Measurements from ENCODE around the gene TST.

TST gene

DNA sequence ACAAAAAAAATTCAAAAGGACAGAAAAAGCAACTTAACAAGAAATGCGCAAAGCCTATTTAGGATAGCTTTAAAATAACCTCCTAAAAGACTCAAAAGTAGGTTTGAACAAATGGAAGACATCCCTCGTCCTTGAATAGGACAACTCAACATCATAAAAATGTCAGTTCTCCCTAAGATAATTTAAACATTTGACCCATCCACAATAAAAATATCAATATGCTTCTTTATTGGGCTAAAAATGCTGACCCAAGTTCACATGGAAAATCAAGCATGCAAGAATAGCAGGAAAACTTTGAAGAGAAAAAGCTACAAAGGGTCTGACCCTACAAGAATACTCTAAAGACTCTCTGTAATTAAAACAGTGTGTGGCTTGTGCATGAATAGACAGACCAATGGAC, 20.2 kb upstream of the TST start:
- no peak overlapping the region for H3K4me3 ChIP-seq (ENCODE audit: low read depth, low read length)
- no peak for DNase-seq (ENCODE audit: low read depth)
- TF ChIP-seq, protein P1, sequence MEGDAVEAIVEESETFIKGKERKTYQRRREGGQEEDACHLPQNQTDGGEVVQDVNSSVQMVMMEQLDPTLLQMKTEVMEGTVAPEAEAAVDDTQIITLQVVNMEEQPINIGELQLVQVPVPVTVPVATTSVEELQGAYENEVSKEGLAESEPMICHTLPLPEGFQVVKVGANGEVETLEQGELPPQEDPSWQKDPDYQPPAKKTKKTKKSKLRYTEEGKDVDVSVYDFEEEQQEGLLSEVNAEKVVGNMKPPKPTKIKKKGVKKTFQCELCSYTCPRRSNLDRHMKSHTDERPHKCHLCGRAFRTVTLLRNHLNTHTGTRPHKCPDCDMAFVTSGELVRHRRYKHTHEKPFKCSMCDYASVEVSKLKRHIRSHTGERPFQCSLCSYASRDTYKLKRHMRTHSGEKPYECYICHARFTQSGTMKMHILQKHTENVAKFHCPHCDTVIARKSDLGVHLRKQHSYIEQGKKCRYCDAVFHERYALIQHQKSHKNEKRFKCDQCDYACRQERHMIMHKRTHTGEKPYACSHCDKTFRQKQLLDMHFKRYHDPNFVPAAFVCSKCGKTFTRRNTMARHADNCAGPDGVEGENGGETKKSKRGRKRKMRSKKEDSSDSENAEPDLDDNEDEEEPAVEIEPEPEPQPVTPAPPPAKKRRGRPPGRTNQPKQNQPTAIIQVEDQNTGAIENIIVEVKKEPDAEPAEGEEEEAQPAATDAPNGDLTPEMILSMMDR (IDR thresholded peaks at IDR 0.05; ENCODE audit: low read depth, low read length, missing control alignments), result no peak

DNA sequence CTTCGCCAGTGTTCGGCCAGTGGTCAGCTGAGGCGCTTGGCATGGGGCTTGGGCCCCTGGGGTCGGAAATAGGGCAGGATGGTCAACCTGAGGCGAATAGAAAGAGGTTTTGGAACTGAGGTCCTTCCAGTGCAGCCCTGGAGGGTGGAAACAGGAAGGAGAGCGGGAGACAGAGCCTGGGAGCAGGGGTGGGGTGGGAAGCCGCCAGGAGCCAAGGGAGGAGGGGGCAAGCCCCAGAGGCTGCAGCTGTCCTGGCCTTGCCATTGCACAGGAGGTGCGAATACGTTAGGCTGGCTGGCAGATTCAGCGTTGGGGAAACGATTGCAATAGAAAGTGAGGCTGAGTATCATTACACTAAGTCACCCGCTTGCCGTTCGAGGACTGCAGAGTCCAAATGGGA, 18.4 kb upstream of the TST start:
- no peak for DNase-seq (ENCODE audit: low read depth)
- TF ChIP-seq, protein P1 (IDR thresholded peaks at IDR 0.05; ENCODE audit: low read depth, low read length, missing control alignments), result no peak
- no peak overlapping the region for H3K4me3 ChIP-seq (ENCODE audit: low read depth, low read length)

DNA sequence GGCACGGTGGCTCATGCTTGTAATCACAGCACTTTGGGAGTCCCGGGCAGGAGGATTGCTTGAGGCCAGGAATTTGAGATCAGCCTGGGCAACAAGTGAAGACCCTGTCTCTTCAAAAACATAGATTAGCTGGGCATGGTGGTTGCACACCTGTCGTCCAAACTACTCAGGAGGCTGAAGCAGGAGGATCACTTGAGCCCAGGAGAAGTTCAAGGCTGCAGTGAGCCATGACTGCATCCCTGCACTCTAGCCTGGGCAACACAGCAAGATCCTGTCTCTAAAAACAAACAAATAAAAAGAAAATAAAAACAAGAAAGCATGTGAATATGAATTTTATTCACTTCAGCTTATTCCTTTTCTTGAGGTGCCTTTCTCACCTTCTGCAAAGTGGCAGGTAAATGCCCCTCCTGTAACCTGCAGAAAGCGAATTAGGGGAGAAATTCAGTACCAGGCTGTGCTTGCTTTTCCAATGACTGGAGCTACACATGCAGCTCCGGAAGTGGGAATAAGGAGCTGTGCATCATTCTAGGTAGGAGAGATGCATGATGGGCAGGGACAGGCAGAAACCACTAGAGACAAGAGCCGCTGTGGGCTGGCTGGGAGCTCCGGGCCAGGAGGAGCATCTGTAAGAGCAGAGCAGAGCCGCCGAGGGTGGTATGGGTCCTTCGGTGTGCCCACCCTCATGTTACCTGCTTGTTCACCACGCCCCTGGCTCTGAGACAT, 17.6 kb upstream of the TST start:
- no peak overlapping the region for H3K4me3 ChIP-seq (ENCODE audit: low read depth, low read length)
- TF ChIP-seq, protein P1 (IDR thresholded peaks at IDR 0.05; ENCODE audit: low read depth, low read length, missing control alignments), result no peak
- no peak for DNase-seq (ENCODE audit: low read depth)

DNA sequence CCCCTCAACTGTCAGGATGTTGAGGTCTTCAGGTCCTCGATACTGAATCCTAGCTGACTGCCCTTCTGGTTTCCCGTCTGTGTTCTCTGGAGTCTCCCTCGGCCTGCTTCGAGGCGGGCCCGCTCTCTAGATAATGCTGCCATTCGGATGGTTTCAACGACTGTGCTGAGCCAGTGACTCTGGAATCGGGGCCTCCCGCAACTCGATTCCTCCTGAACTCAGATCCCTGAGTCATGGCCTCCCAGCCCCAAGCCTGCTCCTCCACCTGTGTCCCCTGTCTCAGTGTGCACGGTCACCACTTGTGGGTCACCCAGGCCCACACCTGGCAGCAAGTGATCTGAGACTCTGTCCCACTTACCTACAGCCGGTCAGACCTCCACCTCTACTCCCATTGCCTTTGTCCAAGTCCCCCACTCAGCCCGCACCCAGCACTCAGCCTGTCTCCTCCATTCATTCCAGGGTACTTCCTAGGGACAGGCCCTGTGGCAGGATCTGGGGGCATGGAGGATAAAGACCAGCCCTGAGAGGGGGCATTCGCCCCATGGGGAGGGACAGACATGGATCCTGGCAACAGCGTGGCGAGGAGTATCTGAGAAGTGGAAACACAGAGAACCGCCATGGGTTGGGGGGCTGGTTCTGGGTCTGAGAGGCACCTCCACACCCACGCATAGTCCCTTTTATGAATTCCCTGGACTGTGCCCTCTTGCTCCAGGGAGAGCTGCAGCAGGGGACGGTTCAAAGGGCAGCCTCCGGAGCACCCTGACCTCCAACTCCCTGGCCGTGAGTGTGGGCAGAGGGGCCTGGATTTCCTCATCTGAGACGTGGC, 14.6 kb upstream of the TST start:
- no peak overlapping the region for H3K4me3 ChIP-seq (ENCODE audit: low read depth, low read length)
- TF ChIP-seq, protein P1 (IDR thresholded peaks at IDR 0.05; ENCODE audit: low read depth, low read length, missing control alignments), result no peak
- no peak for DNase-seq (ENCODE audit: low read depth)

DNA sequence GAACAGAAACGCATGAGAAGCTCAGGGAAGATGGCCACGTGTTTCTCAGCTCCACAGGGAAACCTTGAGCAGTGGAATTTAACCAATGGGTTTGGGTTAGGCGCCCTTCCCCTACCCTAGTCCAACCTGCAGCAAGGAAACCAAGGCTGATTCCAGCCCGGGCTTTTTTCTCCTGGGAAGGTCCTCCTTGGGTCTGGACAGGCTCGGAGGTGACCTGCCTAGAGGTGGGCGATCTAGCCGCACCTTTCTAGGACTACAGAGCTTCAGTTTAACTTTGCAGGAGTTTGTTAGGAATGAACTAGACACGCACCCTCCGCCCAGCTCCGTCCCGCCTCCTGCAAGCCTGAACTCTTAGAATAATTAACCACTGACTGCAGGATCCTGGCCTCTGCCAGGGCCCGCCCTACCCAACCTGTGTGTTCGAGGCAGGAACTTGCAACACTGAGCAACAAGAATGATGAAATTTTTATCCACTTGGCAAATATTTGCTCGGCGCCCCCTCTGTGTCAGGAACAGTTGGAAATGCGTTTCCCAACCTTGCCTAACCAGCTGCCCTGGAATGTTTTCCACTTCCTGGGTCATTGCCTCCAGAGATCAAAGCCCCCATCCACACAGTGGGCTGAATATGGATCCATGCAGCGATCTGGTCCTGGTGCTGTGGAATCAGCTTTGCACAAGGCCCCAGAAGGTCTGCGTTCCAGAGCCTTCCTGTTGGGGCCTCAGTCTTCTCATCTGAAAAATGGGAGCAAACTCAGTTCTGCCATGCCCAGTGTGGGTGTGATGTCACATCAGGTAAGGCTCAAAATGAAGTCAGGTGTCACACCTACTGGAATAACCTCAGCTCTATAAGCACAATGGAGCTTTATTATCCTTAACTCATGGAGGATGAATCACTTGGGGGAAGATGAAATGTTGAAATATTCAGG, 13.6 kb upstream of the TST start:
- TF ChIP-seq, protein P1 (IDR thresholded peaks at IDR 0.05; ENCODE audit: low read depth, low read length, missing control alignments), result no peak
- H3K4me3 ChIP-seq (ENCODE audit: low read depth, low read length), result no peak overlapping the region
- DNase-seq (ENCODE audit: low read depth), result no peak

DNA sequence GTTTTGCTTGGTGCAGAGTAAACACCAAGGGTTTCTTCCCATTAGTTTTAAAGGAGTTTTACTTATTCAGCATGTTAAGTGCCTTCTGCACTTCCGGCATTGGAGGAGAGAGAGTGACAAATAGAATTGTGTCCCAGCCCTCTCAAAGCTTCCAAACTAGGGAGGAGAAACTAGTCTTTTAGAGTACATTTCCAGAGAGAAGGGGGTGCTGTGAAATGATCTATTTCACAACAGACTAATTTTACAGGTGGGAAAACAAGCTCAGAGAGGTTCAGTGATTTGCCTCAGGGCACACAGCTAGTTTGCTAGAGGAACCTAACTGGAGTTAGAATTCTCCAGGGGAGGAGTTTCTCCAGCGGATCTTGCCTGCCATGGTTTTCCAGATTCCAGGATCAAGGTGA, 12.9 kb upstream of the TST start:
- DNase-seq (ENCODE audit: low read depth), result no peak
- TF ChIP-seq, protein P1 (IDR thresholded peaks at IDR 0.05; ENCODE audit: low read depth, low read length, missing control alignments), result no peak
- no peak overlapping the region for H3K4me3 ChIP-seq (ENCODE audit: low read depth, low read length)

All from GM12864 (cell line).